ENCODE data around the gene DUSP22.

- no peak for TF ChIP-seq POLR2A (IDR thresholded peaks at IDR 0.05; ENCODE audit: low read depth, low read length)
- no peak; the same call in 1 of the 2 replicates for TF ChIP-seq POLR2AphosphoS5 (IDR thresholded peaks at IDR 0.05; ENCODE audit: low read depth, low read length)
These were observed 35.3 kb downstream of the DUSP22 start for GRCh38 chr6:327538-328116.
